ENCODE data around the gene EPB41L1.

DNA sequence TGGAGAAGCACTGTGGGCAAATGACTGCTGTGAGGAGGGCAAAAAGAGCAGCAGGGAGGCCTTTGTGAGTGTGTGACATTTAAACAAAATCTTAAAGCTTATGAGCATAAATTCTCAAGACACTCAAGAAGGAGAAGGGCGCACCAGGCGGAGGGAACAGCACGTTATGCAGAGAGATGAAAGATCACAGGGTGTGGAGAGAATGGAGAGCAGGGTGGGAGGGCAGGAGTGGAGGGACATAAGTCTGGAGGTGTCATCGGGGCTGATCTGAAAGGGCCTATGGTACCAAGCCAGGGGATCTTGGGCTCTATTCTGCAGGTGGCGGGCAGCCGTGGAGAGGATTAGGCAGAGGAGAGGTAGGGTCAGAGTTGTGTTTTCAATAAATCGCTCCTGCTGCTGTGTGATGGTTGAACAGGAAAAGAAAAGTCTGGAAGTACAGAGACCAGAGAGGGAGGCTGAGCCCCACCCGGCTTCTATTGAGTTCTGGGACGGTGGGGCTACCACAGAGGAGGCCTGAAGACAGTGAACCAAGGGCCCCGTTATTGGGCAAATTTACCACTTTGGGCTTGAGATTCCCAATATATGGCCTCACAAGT lies 127.3 kb downstream of the EPB41L1 start:
- TF ChIP-seq CTCF (tag by site-specific recombination; IDR thresholded peaks at IDR 0.05) (no peak), ZNF175 (tag by site-specific recombination; IDR thresholded peaks at IDR 0.05) (no peak), TSHZ1 (tag by site-specific recombination; IDR thresholded peaks at IDR 0.05; ENCODE audit: borderline replicate concordance) (no peak), ZNF426 (tag by site-specific recombination; IDR thresholded peaks at IDR 0.05) (no peak), ZFP3 (tag by site-specific recombination; IDR thresholded peaks at IDR 0.05; ENCODE audit: low read depth) (no peak)
- TF ChIP-seq, protein P1, sequence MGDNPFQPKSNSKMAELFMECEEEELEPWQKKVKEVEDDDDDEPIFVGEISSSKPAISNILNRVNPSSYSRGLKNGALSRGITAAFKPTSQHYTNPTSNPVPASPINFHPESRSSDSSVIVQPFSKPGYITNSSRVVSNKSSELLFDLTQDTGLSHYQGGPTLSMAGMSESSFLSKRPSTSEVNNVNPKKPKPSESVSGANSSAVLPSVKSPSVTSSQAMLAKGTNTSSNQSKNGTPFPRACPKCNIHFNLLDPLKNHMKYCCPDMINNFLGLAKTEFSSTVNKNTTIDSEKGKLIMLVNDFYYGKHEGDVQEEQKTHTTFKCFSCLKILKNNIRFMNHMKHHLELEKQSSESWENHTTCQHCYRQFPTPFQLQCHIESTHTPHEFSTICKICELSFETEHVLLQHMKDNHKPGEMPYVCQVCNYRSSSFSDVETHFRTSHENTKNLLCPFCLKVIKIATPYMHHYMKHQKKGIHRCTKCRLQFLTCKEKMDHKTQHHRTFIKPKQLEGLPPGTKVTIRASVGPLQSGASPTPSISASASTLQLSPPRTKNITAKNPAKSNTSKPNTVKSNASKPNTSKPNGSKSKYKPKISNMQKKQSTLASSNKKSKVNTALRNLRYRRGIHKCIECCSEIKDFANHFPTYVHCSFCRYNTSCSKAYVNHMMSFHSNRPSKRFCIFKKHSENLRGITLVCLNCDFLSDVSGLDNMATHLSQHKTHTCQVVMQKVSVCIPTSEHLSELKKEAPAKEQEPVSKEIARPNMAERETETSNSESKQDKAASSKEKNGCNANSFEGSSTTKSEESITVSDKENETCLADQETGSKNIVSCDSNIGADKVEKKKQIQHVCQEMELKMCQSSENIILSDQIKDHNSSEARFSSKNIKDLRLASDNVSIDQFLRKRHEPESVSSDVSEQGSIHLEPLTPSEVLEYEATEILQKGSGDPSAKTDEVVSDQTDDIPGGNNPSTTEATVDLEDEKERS (tag by site-specific recombination; IDR thresholded peaks at IDR 0.05), result no peak
- TF ChIP-seq, protein P2, sequence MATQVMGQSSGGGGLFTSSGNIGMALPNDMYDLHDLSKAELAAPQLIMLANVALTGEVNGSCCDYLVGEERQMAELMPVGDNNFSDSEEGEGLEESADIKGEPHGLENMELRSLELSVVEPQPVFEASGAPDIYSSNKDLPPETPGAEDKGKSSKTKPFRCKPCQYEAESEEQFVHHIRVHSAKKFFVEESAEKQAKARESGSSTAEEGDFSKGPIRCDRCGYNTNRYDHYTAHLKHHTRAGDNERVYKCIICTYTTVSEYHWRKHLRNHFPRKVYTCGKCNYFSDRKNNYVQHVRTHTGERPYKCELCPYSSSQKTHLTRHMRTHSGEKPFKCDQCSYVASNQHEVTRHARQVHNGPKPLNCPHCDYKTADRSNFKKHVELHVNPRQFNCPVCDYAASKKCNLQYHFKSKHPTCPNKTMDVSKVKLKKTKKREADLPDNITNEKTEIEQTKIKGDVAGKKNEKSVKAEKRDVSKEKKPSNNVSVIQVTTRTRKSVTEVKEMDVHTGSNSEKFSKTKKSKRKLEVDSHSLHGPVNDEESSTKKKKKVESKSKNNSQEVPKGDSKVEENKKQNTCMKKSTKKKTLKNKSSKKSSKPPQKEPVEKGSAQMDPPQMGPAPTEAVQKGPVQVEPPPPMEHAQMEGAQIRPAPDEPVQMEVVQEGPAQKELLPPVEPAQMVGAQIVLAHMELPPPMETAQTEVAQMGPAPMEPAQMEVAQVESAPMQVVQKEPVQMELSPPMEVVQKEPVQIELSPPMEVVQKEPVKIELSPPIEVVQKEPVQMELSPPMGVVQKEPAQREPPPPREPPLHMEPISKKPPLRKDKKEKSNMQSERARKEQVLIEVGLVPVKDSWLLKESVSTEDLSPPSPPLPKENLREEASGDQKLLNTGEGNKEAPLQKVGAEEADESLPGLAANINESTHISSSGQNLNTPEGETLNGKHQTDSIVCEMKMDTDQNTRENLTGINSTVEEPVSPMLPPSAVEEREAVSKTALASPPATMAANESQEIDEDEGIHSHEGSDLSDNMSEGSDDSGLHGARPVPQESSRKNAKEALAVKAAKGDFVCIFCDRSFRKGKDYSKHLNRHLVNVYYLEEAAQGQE (tag by site-specific recombination; IDR thresholded peaks at IDR 0.05), result no peak
